A549 (cell line): ENCODE results near the gene ZBED4. TPM values are rescaled to one million over a fixed set of nuclear protein-coding genes. Genes with fewer than 3 reads are reported as not detected.

Experiments
- ATAC-seq, 2 experiments: fragments of 200-7000 bp in 1 of 2; fragments of >200 bp in 1 of 2; cut with Nextera tagmentation in 1 of 2; cut with Tn5 transposase in 1 of 2; 3 replicates each; pipeline versions ENCODE4 v1.8.0 to v1.9.1; 2018 to 2020; ENCODE audit warnings: mild to moderate bottlenecking in 1 of 2, moderate library complexity in 1 of 2
- CTCF ChIA-PET: fragments of 300-600 bp; sonication (Branson Sonifier 250); formaldehyde crosslinking; extraction: SDS; loops from one replicate; lab custom pipeline; 2021; ENCODE audit warnings: antibody characterized with exemption, inconsistent platforms; lab: Yijun Ruan, JAX
- POLR2A ChIA-PET: fragments of 350-600 bp; formaldehyde crosslinking; extraction: SDS; loops from one replicate; lab custom pipeline; 2021; ENCODE audit warnings: antibody characterized with exemption, inconsistent platforms; lab: Yijun Ruan, JAX
- DNase-seq, 2 experiments: peaks; one replicate each; pipeline versions ENCODE4 v3.0.0 to v3.0.0-alpha.2; 2011 to 2016; ENCODE audit warnings: low read depth in 1 of 2, low spot score in 1 of 2
- FAIRE-seq: peaks from 2 replicates; lab custom pipeline; 2011; peaks lifted over from hg19 to GRCh38; lab: Jason Lieb, UNC
- H3K27ac ChIP-seq, 2 experiments: fragments of >200 bp; sonication (Bioruptor Twin); formaldehyde crosslinking; 3 replicates each; pipeline ENCODE4 v1.5.1; 2016 to 2017
- H3K4me1 ChIP-seq: fragments of >200 bp; sonication (Bioruptor Twin); formaldehyde crosslinking; 3 replicates; pipeline ENCODE4 v1.6.1; 2016
- H3K4me2 ChIP-seq: fragments of >200 bp; sonication (Bioruptor Twin); formaldehyde crosslinking; 3 replicates; pipeline ENCODE4 v1.6.1; 2016
- H3K4me3 ChIP-seq: fragments of >200 bp; sonication (Bioruptor Twin); formaldehyde crosslinking; 3 replicates; pipeline ENCODE4 v1.5.1; 2016
- H3K9me3 ChIP-seq: fragments of >200 bp; sonication (Bioruptor Twin); formaldehyde crosslinking; 3 replicates; pipeline ENCODE4 v1.6.1; 2016
- CHD2 ChIP-seq: fragments of 150-350 bp; IDR thresholded peaks from 2 replicates; pipeline ENCODE4 v1.6.1; 2014; ENCODE audit warnings: low read length; ENCODE audit not compliant: partially characterized antibody
- CHD4 ChIP-seq: fragments of 200-600 bp; sonication (generic); IDR thresholded peaks from 2 replicates; pipeline ENCODE4 v1.6.1; 2016; ENCODE audit warnings: antibody characterized with exemption, mild to moderate bottlenecking, borderline replicate concordance
- EHF ChIP-seq: fragments of 250-450 bp; sonication (Bioruptor Pico); IDR thresholded peaks from 2 replicates; pipeline ENCODE4 v1.5.0; 2020; ENCODE audit warnings: mild to moderate bottlenecking
- FOSB ChIP-seq: fragments of 250-450 bp; sonication (Bioruptor Pico); IDR thresholded peaks from 2 replicates; pipeline ENCODE4 v1.5.0; 2020; ENCODE audit warnings: mild to moderate bottlenecking, moderate library complexity
- FOSL2 ChIP-seq, 2 experiments: fragments of 450-650 bp in 1 of 2; fragments of >200 bp in 1 of 2; sonication (Bioruptor Twin) in 1 of 2; formaldehyde crosslinking; IDR thresholded peaks; 2 replicates each; pipeline versions ENCODE4 v1.5.0 to v1.6.1; 2016 to 2020; ENCODE audit warnings: mild to moderate bottlenecking in 1 of 2, moderate library complexity in 1 of 2
- FOXS1 ChIP-seq: fragments of 250-450 bp; sonication (Bioruptor Pico); IDR thresholded peaks from 2 replicates; pipeline ENCODE4 v1.5.0; 2020; ENCODE audit warnings: mild to moderate bottlenecking, moderate library complexity
- GATA3 ChIP-seq: IDR thresholded peaks from 2 replicates; pipeline ENCODE4 v1.6.1; 2012; ENCODE audit warnings: borderline replicate concordance
- HES2 ChIP-seq: fragments of >200 bp; sonication (Bioruptor Twin); formaldehyde crosslinking; IDR thresholded peaks from 2 replicates; pipeline ENCODE4 v1.6.1; 2016
- HMGXB4 ChIP-seq: fragments of 250-450 bp; sonication (Bioruptor Pico); IDR thresholded peaks from 2 replicates; pipeline ENCODE4 v1.5.0; 2021; ENCODE audit warnings: mild to moderate bottlenecking, moderate library complexity, borderline replicate concordance
- HOXA7 ChIP-seq: fragments of 250-450 bp; sonication (Bioruptor Pico); IDR thresholded peaks from 2 replicates; pipeline ENCODE4 v1.5.0; 2020; ENCODE audit warnings: mild to moderate bottlenecking, moderate library complexity
- KDM5A ChIP-seq: fragments of 200-600 bp; sonication (generic); IDR thresholded peaks from 2 replicates; pipeline ENCODE4 v1.6.1; 2016; ENCODE audit warnings: antibody characterized with exemption, mild to moderate bottlenecking
- MAZ ChIP-seq: fragments of 150-350 bp; IDR thresholded peaks from 2 replicates; pipeline ENCODE4 v1.6.1; 2014; ENCODE audit warnings: antibody characterized with exemption, low read depth, low read length, borderline replicate concordance
- MYC ChIP-seq: IDR thresholded peaks from 2 replicates; pipeline ENCODE4 v1.6.1; 2012; ENCODE audit warnings: mild to moderate bottlenecking, inconsistent platforms, low read length, improper control_type of control experiment, borderline replicate concordance
- NFE2L2 ChIP-seq: fragments of 150-350 bp; conservative IDR thresholded peaks from 2 replicates; pipeline ENCODE4 v1.6.1; 2014; ENCODE audit warnings: low read length
- NPAS2 ChIP-seq: fragments of 250-450 bp; sonication (Bioruptor Pico); IDR thresholded peaks from 2 replicates; pipeline ENCODE4 v1.8.0; 2022; ENCODE audit warnings: mild to moderate bottlenecking, moderate library complexity, borderline replicate concordance
- NR3C1 ChIP-seq: fragments of >200 bp; sonication (Bioruptor Twin); formaldehyde crosslinking; IDR thresholded peaks from 3 replicates; pipeline ENCODE4 v1.6.1; 2017
- PHF8 ChIP-seq: fragments of 200-600 bp; sonication (generic); IDR thresholded peaks from 2 replicates; pipeline ENCODE4 v1.6.1; 2016; ENCODE audit warnings: low read depth, mild to moderate bottlenecking, antibody characterized with exemption, moderate library complexity, borderline replicate concordance
- POLR2AphosphoS2 ChIP-seq: conservative IDR thresholded peaks from 2 replicates; pipeline ENCODE4 v1.6.1; 2012; ENCODE audit warnings: low read length, improper control_type of control experiment, inconsistent platforms
- RAD21 ChIP-seq, 2 experiments: fragments of >200 bp in 1 of 2; sonication (Bioruptor Twin) in 1 of 2; formaldehyde crosslinking in 1 of 2; IDR thresholded peaks in 1 of 2; conservative IDR thresholded peaks in 1 of 2; 2 replicates in 1 of 2; 3 replicates in 1 of 2; pipeline ENCODE4 v1.6.1; 2012 to 2018; ENCODE audit warnings: inconsistent platforms in 1 of 2
- RCOR1 ChIP-seq: fragments of 150-350 bp; IDR thresholded peaks from 2 replicates; pipeline ENCODE4 v1.6.1; 2014; ENCODE audit warnings: antibody characterized with exemption, low read length, low read depth
- RFX5 ChIP-seq: fragments of 450-650 bp; IDR thresholded peaks from 2 replicates; pipeline ENCODE4 v1.7.1; 2014; ENCODE audit warnings: antibody characterized with exemption, mild to moderate bottlenecking, moderate library complexity
- SMC3 ChIP-seq: fragments of >200 bp; sonication (Bioruptor Twin); formaldehyde crosslinking; IDR thresholded peaks from 3 replicates; pipeline ENCODE4 v1.6.1; 2018; ENCODE audit warnings: inconsistent platforms
- TFCP2L1 ChIP-seq: fragments of 250-450 bp; sonication (Bioruptor Pico); IDR thresholded peaks from 2 replicates; pipeline ENCODE4 v1.5.0; 2021; ENCODE audit warnings: mild to moderate bottlenecking
- TP53 ChIP-seq: fragments of 250-450 bp; sonication (Bioruptor Pico); IDR thresholded peaks from 2 replicates; pipeline ENCODE4 v1.5.0; 2021; ENCODE audit warnings: mild to moderate bottlenecking, moderate library complexity
- ZC3H11A ChIP-seq: fragments of 450-650 bp; IDR thresholded peaks from 2 replicates; pipeline ENCODE4 v1.6.1; 2014; ENCODE audit warnings: antibody characterized with exemption, mild to moderate bottlenecking
- ZFP36 ChIP-seq: fragments of 450-650 bp; IDR thresholded peaks from 2 replicates; pipeline ENCODE4 v1.6.1; 2014; ENCODE audit warnings: borderline replicate concordance; ENCODE audit not compliant: partially characterized antibody
- ZSCAN20 ChIP-seq: fragments of 250-450 bp; sonication (Bioruptor Pico); IDR thresholded peaks from 2 replicates; pipeline ENCODE4 v1.8.0; 2022; ENCODE audit warnings: mild to moderate bottlenecking, moderate library complexity
- WGBS: methylation state at CpG from one replicate; pipeline ENCODE4 v1.1.6; 2017; ENCODE audit errors: missing lambda C conversion rate; 5-methylcytosine and 5-hydroxymethylcytosine counted together
- polyA plus RNA-seq, 4 experiments: library from polyadenylated mRNA; depleted of rRNA in 3 of 4; stranded (reverse); fragments of >200 nt; fragmentation: RNase III in 1 of 4; extraction: RNeasy Plus Mini Kit Qiagen cat#74134 plus additional on column Dnase treatment in 1 of 4; gene quantifications; 2 replicates in 3 of 4; 3 replicates in 1 of 4; pipeline ENCODE4 v1.2.3, GENCODE V29; 2011 to 2017
- TF ChIP-seq, protein P1 (sequence below): IDR thresholded peaks from 2 replicates; pipeline ENCODE4 v1.6.1; 2012

ZBED4 gene
- polyA plus RNA-seq, 2 of the 4 experiments (the other 2 are of a cell fraction) = 8.6 to 9.5 TPM

DNA sequence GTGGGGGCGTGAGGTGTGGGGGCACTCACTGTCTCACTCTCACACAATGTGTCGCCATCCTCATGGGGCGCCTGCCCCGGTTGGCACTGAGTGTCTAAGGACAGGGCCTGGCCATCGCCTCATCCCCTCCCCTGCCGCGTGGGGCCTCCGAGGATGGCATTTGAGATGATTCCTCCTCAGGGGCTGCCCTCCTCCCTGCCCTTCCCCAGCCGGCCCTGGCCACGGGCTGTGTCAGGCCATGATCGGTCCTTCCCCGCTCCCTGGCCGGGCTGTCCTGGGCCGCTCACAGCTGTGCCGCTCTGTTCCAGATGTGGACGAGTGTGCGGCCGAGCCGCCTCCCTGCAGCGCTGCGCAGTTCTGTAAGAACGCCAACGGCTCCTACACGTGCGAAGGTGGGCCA lies 69.3 kb downstream of the ZBED4 start:
- no peak overlapping the region for H3K27ac ChIP-seq
- no peak for DNase-seq
- TF ChIP-seq HMGXB4 (CRISPR knock-in tag) (no peak), TP53 (CRISPR knock-in tag) (no peak), NFE2L2 (no peak), CHD2 (no peak), MYC (no peak), FOXS1 (no peak), RAD21 (conservative IDR thresholded peaks at IDR 0.05 in 1 of 2, IDR thresholded peaks at IDR 0.05 in 1 of 2) (no peak), MAZ (no peak), KDM5A (no peak), PHF8 (no peak), TFCP2L1 (no peak), POLR2AphosphoS2 (no peak), FOSL2 (IDR thresholded peaks at IDR 0.05) (no peak), FOSL2 (CRISPR knock-in tag; IDR thresholded peaks at IDR 0.05) (no peak)
- TF ChIP-seq, protein P1, sequence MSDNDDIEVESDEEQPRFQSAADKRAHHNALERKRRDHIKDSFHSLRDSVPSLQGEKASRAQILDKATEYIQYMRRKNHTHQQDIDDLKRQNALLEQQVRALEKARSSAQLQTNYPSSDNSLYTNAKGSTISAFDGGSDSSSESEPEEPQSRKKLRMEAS = no peak
- TF ChIP-seq, all 56 proteins: peak for 0
- FAIRE-seq (no peak), ATAC-seq (no peak)
- Histone ChIP-seq H3K9me3 (no peaks in the 10 kb centered on the region), H3K4me1 (peaks cover 5% of the 10 kb centered on the region; the same call in 1 of the 3 replicates), H3K4me2 (no peak overlapping the region), H3K4me3 (no peak overlapping the region)
- ChIA-PET POLR2A (no interaction called here), CTCF (interaction anchor here (3.5 kb wide), 1 partner anchor 107 kb away, joined by 15 read pairs; no protein-coding TSS in a partner anchor)
- 89% methylated on average over 15 of the region's 25 CpGs for WGBS

DNA sequence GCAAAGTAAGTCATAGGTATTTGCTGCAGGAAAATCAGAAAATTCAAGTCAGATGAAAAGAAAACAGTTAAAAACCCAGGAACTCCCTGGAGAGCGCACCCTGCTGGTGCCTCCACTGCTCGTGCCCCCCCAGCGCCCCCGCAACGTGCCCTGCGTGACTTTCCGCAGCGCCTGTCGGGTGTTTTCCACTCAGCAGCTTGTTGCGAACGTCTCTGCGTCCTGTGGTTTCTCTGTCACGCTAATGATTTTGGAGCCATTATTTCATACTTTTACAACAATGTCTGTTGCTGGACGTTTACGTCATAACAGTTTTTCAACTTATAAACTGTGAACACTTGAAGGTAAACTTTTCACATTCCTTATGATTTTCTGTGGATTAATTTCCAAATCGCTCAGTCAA lies 69.8 kb downstream of the ZBED4 start:
- H3K27ac ChIP-seq = no peak overlapping the region
- FAIRE-seq = no peak
- peaks cover 5% of the 10 kb centered on the region; the same call in 1 of the 3 replicates for H3K4me1 ChIP-seq
- TF ChIP-seq NR3C1 (no peak), HOXA7 (CRISPR knock-in tag) (no peak), FOSB (CRISPR knock-in tag) (no peak), CHD4 (no peak), HMGXB4 (CRISPR knock-in tag) (no peak), EHF (CRISPR knock-in tag) (no peak), RAD21 (conservative IDR thresholded peaks at IDR 0.05 in 1 of 2, IDR thresholded peaks at IDR 0.05 in 1 of 2) (no peak), ZC3H11A (no peak), SMC3 (no peak), NPAS2 (CRISPR knock-in tag) (no peak), RCOR1 (no peak), TFCP2L1 (no peak), RFX5 (no peak), ZSCAN20 (CRISPR knock-in tag) (no peak), TP53 (CRISPR knock-in tag) (no peak), GATA3 (no peak), PHF8 (no peak), ZFP36 (no peak), HES2 (no peak), MYC (no peak)
- no peaks in the 10 kb centered on the region for H3K9me3 ChIP-seq
- H3K4me2 ChIP-seq = no peak overlapping the region
- no peak for ATAC-seq
- no peak overlapping the region for H3K4me3 ChIP-seq
- WGBS = 70% methylated on average over 16 of the region's 16 CpGs
- ChIA-PET CTCF (interaction anchor here (1.0 to 3.5 kb wide), 2 partner anchors 69 to 106 kb away, joined by 3 to 15 read pairs; no protein-coding TSS in a partner anchor), POLR2A (no interaction called here)
- DNase-seq = no peak
